D721Med (cell line): ENCODE results near the gene DEPDC5.
"Not testable (repeated sequence)": the region's sequence is repeated elsewhere in the genome, so short reads cannot be mapped to it uniquely, and the experiment has no call there.

ENCODE experiments used
- DNase-seq: peaks from one replicate; pipeline ENCODE4 v3.0.0; 2011; ENCODE audit warnings: low spot score; ENCODE audit not compliant: insufficient read length
- FAIRE-seq: peaks from 2 replicates; lab custom pipeline; 2011; peaks lifted over from hg19 to GRCh38; lab: Jason Lieb, UNC
- TF ChIP-seq, protein P1 (sequence below): IDR thresholded peaks from 2 replicates; pipeline ENCODE4 v1.5.1; 2012; ENCODE audit warnings: mild to moderate bottlenecking, control low read depth; ENCODE audit not compliant: insufficient read depth; ENCODE audit errors: missing control alignments

The DEPDC5 gene

DNA sequence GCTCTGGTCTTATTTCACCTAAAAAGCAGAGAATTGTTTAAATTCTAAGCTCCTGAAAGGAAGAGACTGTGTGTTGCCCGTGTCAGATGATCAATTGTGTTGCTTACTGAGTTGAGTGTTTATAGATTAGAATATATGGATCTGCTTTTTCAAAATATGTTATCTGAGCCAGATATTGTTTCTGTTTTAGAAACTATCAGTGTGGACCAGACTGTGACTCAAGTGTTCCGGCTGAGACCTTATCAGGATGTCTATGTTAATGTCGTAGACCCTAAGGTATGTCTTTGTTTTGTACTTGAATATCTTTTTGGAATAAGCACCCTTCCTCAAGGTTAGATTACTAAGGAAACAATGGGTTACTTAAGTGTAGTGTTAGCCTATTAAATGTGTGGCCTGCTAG, 11.0 kb downstream of the DEPDC5 start:
- TF ChIP-seq, protein P1, sequence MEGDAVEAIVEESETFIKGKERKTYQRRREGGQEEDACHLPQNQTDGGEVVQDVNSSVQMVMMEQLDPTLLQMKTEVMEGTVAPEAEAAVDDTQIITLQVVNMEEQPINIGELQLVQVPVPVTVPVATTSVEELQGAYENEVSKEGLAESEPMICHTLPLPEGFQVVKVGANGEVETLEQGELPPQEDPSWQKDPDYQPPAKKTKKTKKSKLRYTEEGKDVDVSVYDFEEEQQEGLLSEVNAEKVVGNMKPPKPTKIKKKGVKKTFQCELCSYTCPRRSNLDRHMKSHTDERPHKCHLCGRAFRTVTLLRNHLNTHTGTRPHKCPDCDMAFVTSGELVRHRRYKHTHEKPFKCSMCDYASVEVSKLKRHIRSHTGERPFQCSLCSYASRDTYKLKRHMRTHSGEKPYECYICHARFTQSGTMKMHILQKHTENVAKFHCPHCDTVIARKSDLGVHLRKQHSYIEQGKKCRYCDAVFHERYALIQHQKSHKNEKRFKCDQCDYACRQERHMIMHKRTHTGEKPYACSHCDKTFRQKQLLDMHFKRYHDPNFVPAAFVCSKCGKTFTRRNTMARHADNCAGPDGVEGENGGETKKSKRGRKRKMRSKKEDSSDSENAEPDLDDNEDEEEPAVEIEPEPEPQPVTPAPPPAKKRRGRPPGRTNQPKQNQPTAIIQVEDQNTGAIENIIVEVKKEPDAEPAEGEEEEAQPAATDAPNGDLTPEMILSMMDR = no peak
- FAIRE-seq = no peak

DNA sequence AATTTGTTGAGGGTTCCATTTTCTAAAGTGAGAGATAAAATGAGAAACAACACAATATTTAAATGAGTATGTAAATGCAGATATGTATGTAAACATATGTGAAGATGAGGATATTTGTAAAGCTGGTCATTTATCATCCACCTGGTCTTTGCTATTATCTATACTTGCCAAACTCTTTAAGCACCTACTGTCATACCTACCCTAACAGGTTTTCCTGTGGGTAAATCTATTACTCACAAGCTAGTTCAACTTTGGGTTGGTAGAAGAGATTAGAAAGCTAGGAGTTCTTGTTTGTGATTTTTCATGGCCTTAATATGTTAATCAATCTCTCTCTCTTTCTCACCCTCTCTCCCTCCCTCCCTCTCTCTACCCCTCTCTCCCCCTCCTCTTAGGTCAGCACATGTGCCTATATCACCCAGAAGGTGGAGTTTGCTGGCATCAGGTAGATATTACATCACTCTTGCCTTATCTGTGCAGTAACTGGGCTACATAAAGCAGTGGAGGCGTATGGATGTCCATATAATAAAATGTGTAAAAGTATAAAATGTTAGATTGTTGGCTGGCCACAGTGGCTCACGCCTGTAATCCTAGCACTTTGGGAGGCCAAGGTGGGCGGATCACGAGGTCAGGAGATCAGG, 14.7 kb downstream of the DEPDC5 start:
- TF ChIP-seq, protein P1 = no peak
- no peak for FAIRE-seq
- DNase-seq = no peak

More for the DNA sequence above, 11.0 kb downstream of the DEPDC5 start:
- DNase-seq = no peak

DNA sequence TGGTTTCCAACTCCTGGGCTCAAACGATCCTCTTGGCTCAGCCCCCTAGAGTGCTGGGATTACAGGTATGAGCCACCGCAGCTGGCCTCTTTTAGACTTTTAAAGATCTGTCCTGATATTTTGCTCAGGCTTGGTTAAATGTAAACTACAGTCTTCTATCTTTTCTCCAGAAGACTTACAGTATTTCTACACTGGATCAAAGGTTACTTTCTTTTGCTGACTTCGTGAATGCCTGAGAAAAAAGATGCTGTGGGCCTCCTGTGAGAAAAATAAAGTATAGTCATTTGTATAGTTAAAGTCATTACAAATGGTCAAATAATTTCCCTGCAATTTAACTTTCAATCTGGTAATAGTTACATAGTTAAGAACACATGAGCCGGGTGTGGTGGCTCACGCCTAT, 19.6 kb downstream of the DEPDC5 start:
- no peak for FAIRE-seq
- TF ChIP-seq, protein P1 = no peak
- DNase-seq = no peak

DNA sequence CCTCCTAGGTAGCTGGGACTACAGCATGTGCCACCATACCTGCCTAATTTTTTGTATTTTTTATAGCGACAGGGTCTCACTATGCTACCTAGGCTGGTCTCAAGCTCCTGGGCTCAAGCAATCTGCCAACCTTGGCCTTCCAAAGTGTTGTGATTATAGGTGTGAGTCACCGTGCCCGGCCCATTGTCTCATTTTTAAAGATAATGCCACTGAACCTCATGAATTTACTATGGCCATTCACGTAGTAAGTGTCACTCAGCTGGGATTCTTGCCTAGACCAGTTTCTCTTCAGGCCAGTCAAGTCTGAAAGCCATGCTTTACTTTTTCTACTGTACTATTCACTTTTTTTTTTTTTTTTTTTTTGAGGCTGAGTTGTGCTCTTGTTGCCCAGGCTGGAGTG, 22.4 kb downstream of the DEPDC5 start:
- TF ChIP-seq, protein P1 = no peak
- no peak for FAIRE-seq
- no peak for DNase-seq

DNA sequence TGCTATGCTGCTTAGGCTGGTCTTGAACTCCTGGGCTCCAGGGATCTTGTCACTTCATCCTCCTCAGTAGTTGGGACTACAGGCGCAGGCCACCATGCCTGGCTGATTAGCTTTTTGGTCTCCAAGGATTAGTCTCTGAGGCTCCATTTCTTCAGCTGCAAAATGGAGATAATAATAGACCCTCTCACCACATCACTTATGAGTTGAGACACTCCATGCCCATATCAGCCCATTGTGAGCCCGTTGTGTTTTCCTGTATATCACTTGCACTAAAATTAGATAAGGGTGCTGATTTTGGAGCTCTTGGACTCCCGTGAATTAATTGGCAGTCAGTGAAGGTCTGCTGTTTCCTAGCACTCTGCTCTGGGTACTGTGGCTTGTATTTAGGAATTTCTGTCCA, 36.0 kb downstream of the DEPDC5 start:
- TF ChIP-seq, protein P1 = no peak
- no peak for FAIRE-seq
- no peak for DNase-seq

DNA sequence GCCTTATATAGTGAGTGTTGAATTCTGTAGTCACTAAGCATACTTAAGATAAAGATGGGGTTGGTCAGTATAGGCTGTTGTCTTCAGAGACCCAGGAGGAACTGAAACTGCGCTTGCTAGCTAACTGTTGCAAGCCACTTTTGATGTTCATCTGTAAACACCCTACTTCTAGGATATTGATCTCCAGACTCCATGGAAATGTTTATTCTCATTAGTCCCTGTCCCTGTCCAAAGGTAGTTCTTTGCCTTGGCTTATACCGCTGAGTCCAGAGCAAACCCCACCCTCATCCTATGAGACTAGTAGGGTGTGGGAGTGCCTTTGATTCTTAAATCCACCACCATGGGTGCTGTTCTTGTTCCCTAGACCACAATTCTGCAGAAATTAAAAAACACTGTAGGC, 36.4 kb downstream of the DEPDC5 start:
- DNase-seq (no peak), FAIRE-seq (no peak)
- TF ChIP-seq, protein P1 = no peak

DNA sequence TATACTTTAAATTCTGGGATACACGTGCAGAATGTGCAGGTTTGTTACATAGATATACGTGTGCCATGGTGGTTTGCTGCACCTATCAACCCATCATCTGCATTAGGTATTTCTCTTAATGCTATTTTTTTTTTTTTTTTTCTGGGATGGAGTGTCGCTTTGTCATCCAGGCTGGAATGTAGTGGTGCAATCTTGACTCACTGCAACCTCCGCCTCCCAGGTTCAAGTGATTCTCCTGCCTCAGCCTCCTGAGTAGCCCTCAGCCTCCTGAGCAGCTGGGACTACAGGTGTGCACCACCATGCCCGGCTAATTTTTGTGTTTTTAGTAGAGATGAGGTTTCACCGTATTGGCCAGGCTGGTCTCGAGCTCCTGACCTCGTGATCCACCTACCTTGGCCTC, 45.5 kb downstream of the DEPDC5 start:
- DNase-seq, FAIRE-seq: not testable (repeated sequence)

DNA sequence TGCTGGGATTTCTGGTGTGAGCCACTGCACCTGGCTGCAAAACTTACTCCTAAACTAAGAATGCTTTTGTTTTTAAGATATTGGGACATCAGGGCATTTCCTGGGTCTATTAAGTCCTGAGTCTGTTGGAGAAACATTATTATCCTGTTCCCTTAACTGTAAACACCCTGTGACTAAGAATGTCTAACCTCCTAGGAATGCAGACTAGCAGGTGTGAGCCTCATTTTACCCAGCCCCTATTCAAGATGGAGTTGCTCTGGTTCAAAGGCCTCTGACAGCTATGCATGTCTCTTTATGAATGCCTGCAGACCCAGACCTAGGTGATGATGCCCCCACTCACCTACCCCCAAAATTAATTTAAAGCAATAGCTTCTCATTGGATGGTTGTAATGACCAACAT, 46.2 kb downstream of the DEPDC5 start:
- no peak for DNase-seq
- no peak for FAIRE-seq
- TF ChIP-seq, protein P1 = no peak

DNA sequence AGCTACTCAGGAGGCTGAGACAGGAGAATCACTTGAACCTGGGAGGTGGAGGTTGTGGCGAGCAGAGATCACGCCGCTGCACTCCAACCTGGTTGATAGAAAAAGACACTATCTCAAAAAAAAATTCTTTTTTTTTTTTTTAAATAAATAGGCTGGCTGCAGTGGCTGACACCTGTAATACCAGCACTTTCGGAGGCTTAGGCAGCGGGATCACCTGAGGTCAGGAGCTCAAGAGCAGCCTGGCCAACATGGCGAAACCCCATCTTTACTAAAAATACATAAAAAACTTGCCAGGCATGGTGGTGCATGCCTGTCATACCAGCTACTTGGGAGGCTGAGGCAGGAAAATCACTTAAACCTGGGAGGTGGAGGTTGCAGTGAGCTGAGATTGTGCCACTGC, 47.0 kb downstream of the DEPDC5 start:
- FAIRE-seq, DNase-seq: not testable (repeated sequence)
